Measurements from ENCODE around the gene GPR55.
"Not testable (repeated sequence)": the region's sequence is repeated elsewhere in the genome, so short reads cannot be mapped to it uniquely, and the experiment has no call there.

GPR55 gene

GRCh38 chr2:230950874-230951339 lies 25.9 kb upstream of the GPR55 start:
- no peak for DNase-seq (ENCODE audit: low read depth)

GRCh38 chr2:230949966-230950873 lies 25.2 kb upstream of the GPR55 start:
- DNase-seq (ENCODE audit: low read depth), result no peak

GRCh38 chr2:230947908-230948365 lies 22.9 kb upstream of the GPR55 start:
- no peak for DNase-seq (ENCODE audit: low read depth)

GRCh38 chr2:230947235-230947576 lies 22.2 kb upstream of the GPR55 start:
- DNase-seq (ENCODE audit: low read depth), result no peak

GRCh38 chr2:230946429-230947234 lies 21.6 kb upstream of the GPR55 start:
- DNase-seq (ENCODE audit: low read depth), result no peak

GRCh38 chr2:230944757-230945372 lies 19.8 kb upstream of the GPR55 start:
- no peak for DNase-seq (ENCODE audit: low read depth)

GRCh38 chr2:230944123-230944653 lies 19.1 kb upstream of the GPR55 start:
- peak; percentile 48 for DNase-seq (ENCODE audit: low read depth)

- peak; percentile 51 for DNase-seq (ENCODE audit: low read depth)
These were observed 18.2 kb upstream of the GPR55 start for GRCh38 chr2:230942920-230943896.

- DNase-seq (ENCODE audit: low read depth), result no peak
These were observed 17.3 kb upstream of the GPR55 start for GRCh38 chr2:230942371-230942770.

GRCh38 chr2:230941202-230942180 lies 16.4 kb upstream of the GPR55 start:
- no peak for DNase-seq (ENCODE audit: low read depth)

GRCh38 chr2:230940471-230940815 lies 15.4 kb upstream of the GPR55 start:
- no peak for DNase-seq (ENCODE audit: low read depth)

- DNase-seq (ENCODE audit: low read depth), result no peak
These were observed 14.8 kb upstream of the GPR55 start for GRCh38 chr2:230939691-230940470.

GRCh38 chr2:230939066-230939591 lies 14.1 kb upstream of the GPR55 start:
- no peak for DNase-seq (ENCODE audit: low read depth)

- no peak for DNase-seq (ENCODE audit: low read depth)
These were observed 13.5 kb upstream of the GPR55 start for GRCh38 chr2:230938516-230939065.

- DNase-seq (ENCODE audit: low read depth), result no peak
These were observed 13.1 kb upstream of the GPR55 start for GRCh38 chr2:230938098-230938497.

GRCh38 chr2:230937362-230937761 lies 12.3 kb upstream of the GPR55 start:
- DNase-seq (ENCODE audit: low read depth), result no peak

- DNase-seq (ENCODE audit: low read depth), result not testable (repeated sequence)
These were observed 11.2 kb upstream of the GPR55 start for GRCh38 chr2:230936243-230936642.

- DNase-seq (ENCODE audit: low read depth), result no peak
These were observed 10.0 kb upstream of the GPR55 start for GRCh38 chr2:230935130-230935430.
